Neural cell (in vitro differentiated cells): ENCODE measurements around the gene SLCO3A1.

Experiments used
- EZH2 ChIP-seq: fragments of 200-600, 300-800 bp; shearing (Covaris generic), sonication (generic); IDR thresholded peaks from 2 replicates; pipeline ENCODE4 v1.6.1; 2014; ENCODE audit warnings: antibody characterized with exemption, low read length, borderline replicate concordance, mild to moderate bottlenecking; ENCODE audit not compliant: insufficient read depth, poor library complexity, severe bottlenecking
- TF ChIP-seq, protein P1 (sequence below): fragments of 450-650 bp; IDR thresholded peaks from 2 replicates; pipeline ENCODE4 v1.5.1; 2014; ENCODE audit warnings: antibody characterized with exemption, mild to moderate bottlenecking, moderate library complexity; ENCODE audit not compliant: poor library complexity, severe bottlenecking

DNA sequence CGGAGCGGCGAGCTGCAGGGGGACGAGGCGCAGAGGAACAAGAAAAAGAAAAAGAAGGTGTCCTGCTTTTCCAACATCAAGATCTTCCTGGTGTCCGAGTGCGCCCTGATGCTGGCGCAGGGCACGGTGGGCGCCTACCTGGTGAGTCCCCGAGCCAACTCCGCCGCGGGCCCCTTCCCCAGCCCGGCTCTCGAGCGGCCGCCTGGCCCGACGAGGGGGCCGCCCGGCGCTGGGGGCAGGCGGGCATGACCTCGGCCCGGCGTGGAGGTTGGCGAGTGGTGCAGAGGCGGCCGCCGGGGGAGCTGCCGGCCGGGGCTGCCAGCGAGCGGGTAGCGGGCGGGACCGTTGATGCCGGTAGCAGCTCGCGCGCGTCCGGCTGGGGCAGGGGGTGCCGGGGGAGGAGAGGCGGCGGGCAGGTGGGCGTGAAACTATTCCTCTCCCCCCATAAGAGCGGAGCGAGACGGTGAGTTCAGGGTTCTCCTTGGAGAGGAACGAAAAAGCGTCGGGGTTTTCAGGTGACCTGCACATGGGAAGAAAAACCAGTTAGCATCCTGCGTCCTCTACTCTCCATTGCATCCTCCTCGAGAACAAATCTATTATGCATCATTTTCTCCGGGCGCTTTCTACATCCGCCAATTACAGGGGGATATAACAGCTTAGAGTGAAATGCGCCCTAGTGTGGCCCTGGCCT, 585 bp downstream of the SLCO3A1 start:
- TF ChIP-seq, protein P1, sequence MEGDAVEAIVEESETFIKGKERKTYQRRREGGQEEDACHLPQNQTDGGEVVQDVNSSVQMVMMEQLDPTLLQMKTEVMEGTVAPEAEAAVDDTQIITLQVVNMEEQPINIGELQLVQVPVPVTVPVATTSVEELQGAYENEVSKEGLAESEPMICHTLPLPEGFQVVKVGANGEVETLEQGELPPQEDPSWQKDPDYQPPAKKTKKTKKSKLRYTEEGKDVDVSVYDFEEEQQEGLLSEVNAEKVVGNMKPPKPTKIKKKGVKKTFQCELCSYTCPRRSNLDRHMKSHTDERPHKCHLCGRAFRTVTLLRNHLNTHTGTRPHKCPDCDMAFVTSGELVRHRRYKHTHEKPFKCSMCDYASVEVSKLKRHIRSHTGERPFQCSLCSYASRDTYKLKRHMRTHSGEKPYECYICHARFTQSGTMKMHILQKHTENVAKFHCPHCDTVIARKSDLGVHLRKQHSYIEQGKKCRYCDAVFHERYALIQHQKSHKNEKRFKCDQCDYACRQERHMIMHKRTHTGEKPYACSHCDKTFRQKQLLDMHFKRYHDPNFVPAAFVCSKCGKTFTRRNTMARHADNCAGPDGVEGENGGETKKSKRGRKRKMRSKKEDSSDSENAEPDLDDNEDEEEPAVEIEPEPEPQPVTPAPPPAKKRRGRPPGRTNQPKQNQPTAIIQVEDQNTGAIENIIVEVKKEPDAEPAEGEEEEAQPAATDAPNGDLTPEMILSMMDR = peak; percentile 38
- no peak for TF ChIP-seq EZH2
